C4-2B (cell line): ENCODE data around the gene AGK.

Experiments used
- H3K27ac ChIP-seq: fragments of 450-650 bp; 2 replicates; pipeline ENCODE4 v1.5.1; 2017
- ZFX ChIP-seq: fragments of 450-650 bp; IDR thresholded peaks from 2 replicates; pipeline ENCODE4 v1.6.1; 2017
- TF ChIP-seq, protein P1 (sequence below): fragments of 450-650 bp; conservative IDR thresholded peaks from 2 replicates; pipeline ENCODE4 v1.5.1; 2017; ENCODE audit warnings: mild to moderate bottlenecking

The AGK gene

DNA sequence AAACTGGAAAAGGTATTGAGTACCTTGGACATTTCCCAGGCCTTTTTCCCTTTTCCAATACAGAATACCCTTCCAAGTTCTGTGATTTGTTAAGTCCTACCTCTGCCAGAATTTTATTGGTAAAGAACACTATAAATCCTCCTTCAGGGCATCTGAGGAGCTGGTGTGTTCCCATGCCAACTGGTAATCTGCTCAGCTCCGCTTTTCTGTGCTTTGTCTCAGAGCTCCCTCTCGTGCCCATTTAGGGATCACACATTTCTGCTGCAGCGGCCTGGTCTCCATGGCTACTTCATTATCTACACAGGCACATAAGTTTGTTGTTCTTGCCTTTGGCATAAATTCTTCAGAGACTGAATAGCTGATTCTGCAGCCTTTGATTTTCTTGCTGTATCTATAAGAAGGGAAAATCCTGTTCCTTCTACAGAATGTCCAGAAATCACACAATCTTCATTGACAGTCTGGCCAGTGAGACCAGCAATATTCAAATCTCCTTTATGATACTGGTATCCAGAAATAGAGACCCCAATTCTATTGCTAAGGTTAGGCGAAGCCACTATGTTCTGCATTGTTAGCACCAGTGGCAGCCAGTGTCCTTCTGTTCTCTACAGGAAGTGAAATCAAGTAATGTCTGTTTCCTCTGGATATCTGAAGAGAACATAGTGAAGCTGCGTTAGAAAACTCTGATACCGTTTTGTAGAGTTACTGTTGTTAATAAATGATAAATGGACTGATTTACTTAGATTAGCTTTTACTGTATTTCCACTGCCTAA is 98.8 kb downstream of the AGK start:
- TF ChIP-seq, protein P1, sequence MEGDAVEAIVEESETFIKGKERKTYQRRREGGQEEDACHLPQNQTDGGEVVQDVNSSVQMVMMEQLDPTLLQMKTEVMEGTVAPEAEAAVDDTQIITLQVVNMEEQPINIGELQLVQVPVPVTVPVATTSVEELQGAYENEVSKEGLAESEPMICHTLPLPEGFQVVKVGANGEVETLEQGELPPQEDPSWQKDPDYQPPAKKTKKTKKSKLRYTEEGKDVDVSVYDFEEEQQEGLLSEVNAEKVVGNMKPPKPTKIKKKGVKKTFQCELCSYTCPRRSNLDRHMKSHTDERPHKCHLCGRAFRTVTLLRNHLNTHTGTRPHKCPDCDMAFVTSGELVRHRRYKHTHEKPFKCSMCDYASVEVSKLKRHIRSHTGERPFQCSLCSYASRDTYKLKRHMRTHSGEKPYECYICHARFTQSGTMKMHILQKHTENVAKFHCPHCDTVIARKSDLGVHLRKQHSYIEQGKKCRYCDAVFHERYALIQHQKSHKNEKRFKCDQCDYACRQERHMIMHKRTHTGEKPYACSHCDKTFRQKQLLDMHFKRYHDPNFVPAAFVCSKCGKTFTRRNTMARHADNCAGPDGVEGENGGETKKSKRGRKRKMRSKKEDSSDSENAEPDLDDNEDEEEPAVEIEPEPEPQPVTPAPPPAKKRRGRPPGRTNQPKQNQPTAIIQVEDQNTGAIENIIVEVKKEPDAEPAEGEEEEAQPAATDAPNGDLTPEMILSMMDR = peak; percentile 99
- TF ChIP-seq ZFX = no peak
- H3K27ac ChIP-seq = no peak overlapping the region

DNA sequence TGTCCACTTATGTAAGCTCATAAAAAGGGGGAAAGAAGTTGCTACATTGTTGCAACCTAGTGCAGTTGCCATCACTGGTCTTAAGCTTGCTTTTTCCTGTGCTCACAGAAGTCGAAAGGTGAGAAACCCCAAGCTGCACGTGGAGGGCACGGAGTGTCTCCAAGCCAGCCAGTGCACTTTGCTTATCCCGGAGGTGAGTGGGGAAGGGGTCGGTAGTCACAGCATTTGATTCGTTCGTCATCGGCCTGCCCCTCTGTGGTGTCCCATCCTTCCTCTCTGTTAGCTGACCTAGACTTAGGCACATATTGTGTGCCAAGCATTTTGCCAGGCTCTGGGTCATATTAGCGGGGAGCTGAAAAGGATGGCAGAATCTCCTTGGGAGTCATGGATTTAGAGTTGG is 100.2 kb downstream of the AGK start:
- no peak for TF ChIP-seq ZFX
- TF ChIP-seq, protein P1 = no peak
- H3K27ac ChIP-seq = no peak overlapping the region

DNA sequence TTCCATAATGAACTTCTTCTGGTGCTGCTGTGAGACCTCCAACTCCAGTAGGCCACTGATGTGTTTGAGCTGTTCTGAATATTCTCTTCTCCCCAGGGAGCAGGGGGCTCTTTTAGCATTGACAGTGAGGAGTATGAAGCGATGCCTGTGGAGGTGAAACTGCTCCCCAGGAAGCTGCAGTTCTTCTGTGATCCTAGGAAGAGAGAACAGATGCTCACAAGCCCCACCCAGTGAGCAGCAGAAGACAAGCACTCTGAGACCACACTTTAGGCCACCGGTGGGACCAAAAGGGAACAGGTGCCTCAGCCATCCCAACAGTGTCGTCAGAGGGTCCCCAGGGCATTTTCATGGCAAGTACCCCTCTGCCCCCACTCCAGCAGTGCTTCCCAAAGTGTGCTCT is 101.5 kb downstream of the AGK start:
- no peak overlapping the region for H3K27ac ChIP-seq
- no peak for TF ChIP-seq ZFX
- TF ChIP-seq, protein P1 = no peak

DNA sequence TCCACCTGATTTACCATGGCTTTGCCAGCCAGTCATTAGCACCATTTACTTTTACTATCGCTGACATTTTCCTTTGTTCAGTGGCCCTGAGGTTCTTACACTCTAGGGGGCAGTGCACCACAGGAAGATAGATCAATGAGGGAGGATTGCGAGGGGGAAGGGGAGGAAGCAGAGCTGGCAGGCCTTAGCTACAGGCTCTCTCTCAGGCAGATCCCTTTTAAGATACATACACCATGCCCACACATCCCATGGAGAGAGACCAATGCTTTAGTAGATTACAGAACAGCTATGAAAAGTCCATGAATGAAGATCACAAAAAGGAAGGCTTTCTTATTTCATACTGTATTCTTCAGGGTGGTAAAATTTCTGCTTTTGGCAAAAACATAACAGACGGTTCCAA is 103.3 kb downstream of the AGK start:
- TF ChIP-seq, protein P1 = peak; percentile 91
- no peak for TF ChIP-seq ZFX
- H3K27ac ChIP-seq = no peak overlapping the region

DNA sequence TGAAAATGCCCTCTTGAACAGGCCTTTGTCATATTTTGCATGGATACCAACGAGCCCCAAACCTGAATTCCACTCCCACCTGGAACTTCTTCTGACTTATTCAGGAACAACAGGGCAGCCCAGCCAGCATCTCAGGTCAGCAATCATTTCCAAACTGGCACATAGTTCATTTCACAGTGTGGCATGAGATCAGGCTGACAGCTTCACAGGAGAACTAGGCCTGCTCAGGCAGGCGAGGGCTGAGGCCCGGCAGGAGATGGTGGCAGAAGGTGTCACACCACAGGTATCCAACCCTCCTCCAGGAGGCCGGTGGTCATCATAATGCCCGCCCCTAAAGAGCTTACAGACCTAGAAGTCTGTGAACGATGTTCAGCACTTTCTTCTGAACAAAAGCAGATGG is 108.3 kb downstream of the AGK start:
- no peak overlapping the region for H3K27ac ChIP-seq
- TF ChIP-seq, protein P1 = no peak
- no peak for TF ChIP-seq ZFX

DNA sequence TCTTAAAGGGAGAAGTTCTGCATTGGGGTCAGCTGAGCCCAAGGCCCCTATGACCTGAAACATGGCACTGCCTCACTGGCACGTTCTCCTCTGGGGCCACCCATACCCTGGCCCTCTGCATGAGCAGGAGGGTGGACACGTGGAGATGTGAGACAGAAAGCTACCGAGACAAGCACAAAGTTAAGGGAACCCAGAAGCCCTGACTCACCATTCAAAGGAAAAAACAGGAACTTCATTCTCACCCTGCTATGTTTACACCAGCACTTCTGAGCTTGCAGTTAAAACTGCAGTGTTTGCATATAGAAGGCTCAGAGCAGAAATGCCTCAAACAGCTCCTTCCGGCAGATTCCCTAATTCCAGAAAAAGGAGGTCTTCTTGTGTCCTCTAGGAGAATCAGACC is 109.0 kb downstream of the AGK start:
- H3K27ac ChIP-seq = no peak overlapping the region
- TF ChIP-seq ZFX = no peak
- TF ChIP-seq, protein P1 = no peak

DNA sequence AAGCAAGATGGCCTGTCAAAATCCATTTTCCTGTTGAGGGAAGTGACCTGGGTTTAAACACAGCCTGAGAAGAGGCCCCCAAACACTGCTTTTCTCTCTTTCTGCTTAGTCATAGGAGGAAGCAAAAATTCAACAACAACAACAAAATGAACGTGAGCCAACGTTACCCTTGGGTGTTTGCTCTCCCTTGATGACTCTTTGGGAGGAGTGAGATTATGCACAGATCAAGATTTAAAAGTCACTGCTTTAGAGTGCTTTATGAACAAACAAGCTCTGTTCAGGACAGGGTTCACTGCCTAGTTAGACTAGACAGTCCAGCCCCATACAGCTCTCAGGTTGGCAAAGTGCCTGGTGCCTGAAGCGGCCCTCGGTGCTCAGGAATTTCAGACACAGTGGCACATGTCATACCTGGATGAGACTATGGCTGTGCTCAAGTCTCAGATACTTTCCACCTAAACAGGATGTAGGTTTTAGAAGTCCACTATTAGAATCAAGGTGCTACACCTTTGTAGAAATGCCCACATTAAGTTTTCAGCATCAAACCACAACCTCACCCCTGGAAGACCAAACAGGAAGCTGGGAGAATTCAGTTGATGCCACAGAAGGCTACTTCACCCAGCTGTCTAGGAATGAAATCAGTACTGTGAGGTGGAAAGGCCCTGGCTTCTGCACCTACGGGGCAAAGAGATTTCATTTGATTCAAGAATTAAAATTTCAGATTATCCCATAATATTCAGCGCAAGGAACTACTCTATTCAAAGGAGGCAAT is 112.1 kb downstream of the AGK start:
- no peak for TF ChIP-seq ZFX
- TF ChIP-seq, protein P1 = no peak
- peak overlapping the region; percentile 63 for H3K27ac ChIP-seq
